HG03135 (cell line): ENCODE data around the gene VSTM5.
"Not testable (repeated sequence)": the region's sequence is repeated elsewhere in the genome, so short reads cannot be mapped to it uniquely, and the experiment has no call there.

Experiments used
- ATAC-seq: cut with Tn5 transposase; IDR thresholded peaks from one replicate; pipeline ENCODE4 v1.9.1; 2021; ENCODE audit warnings: mild to moderate bottlenecking, moderate library complexity; ENCODE audit not compliant: unreplicated experiment

Gene VSTM5

GRCh38 chr11:93801366-93801765 lies 49.1 kb downstream of the VSTM5 start:
- ATAC-seq, result no peak

- no peak for ATAC-seq
Measured at GRCh38 chr11:93796441-93797231, 53.8 kb downstream of the VSTM5 start.

- no peak for ATAC-seq
Measured at GRCh38 chr11:93791493-93791892, 58.9 kb downstream of the VSTM5 start.

GRCh38 chr11:93784935-93785360 lies 65.5 kb downstream of the VSTM5 start:
- peak; percentile 34 for ATAC-seq

- ATAC-seq, result peak; percentile 97
Measured at GRCh38 chr11:93784145-93784934, 66.1 kb downstream of the VSTM5 start, which contains the start of gene MED17. Gene MED17 (plus strand): TSS chr11:93784282. CDS start chr11:93784514, 232 bp downstream.

- peak; percentile 47 for ATAC-seq
Measured at GRCh38 chr11:93783765-93784144, 66.7 kb downstream of the VSTM5 start.

GRCh38 chr11:93783362-93783761 lies 67.1 kb downstream of the VSTM5 start:
- ATAC-seq, result no peak

- ATAC-seq, result no peak
Measured at GRCh38 chr11:93775289-93775688, 75.1 kb downstream of the VSTM5 start.

GRCh38 chr11:93774560-93774959 lies 75.9 kb downstream of the VSTM5 start:
- ATAC-seq, result not testable (repeated sequence)

- no peak for ATAC-seq
Measured at GRCh38 chr11:93773601-93774200, 76.7 kb downstream of the VSTM5 start.

GRCh38 chr11:93773045-93773477 lies 77.4 kb downstream of the VSTM5 start:
- no peak for ATAC-seq

GRCh38 chr11:93772123-93772522 lies 78.3 kb downstream of the VSTM5 start:
- no peak for ATAC-seq

GRCh38 chr11:93770160-93770559 lies 80.3 kb downstream of the VSTM5 start:
- ATAC-seq, result no peak
